PC-9 (cell line): Measurements from ENCODE around the gene SPATA45.

Experiments
- CTCF ChIP-seq: fragments of 200-600 bp; sonication (generic); conservative IDR thresholded peaks from 2 replicates; pipeline ENCODE4 v1.6.1; 2017; ENCODE audit warnings: mixed run types, antibody characterized with exemption, mild to moderate bottlenecking, moderate library complexity
- EZH2 ChIP-seq: fragments of 200-600 bp; sonication (generic); IDR thresholded peaks from 2 replicates; pipeline ENCODE4 v1.8.0; 2017; ENCODE audit warnings: antibody characterized with exemption, low read depth

GRCh38 chr1:212816567-212817278, 30.7 kb downstream of the SPATA45 start:
- TF ChIP-seq CTCF (no peak), EZH2 (no peak)
